ENCODE data around the gene UPK3A.

- TF ChIP-seq EZH2 (IDR thresholded peaks at IDR 0.05; ENCODE audit: low read depth) (no peak), CTCF (conservative IDR thresholded peaks at IDR 0.05) (no peak)
Observed at GRCh38 chr22:45340323-45340722, 55.6 kb downstream of the UPK3A start.
